ENCODE measurements around the gene LRRC19.

LRRC19 gene

GRCh38 chr9:27005491-27005890 is at the start of gene LRRC19:
Gene LRRC19, minus strand, starts transcription at chr9:27005672. Its CDS starts 5,978 bp downstream, at chr9:26999694.
- DNase-seq: no peak

- DNase-seq: no peak
These were observed 49.4 kb upstream of the LRRC19 start for GRCh38 chr9:27054841-27055240.

DNA sequence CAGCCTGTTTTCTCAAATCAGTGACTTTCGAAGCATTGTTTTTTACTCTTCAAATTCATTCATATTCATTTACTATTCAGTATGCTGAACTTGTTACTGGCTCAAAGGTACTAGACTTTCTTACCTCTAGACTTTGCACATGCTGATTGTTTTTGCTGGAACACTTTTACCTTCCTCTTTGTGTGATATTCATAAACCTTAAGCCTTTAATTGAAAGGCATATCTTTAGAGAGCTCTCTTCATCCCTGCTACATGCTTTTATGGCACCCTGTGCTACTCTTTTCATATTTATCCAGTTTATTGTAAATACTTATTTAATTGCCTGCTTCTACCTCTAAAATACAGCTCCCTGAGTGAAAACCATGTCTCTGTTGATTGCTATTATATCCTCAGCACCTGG is 48.7 kb upstream of the LRRC19 start:
- DNase-seq: no peak

- no peak for DNase-seq
These were observed 48.0 kb upstream of the LRRC19 start for GRCh38 chr9:27053369-27054022.

- DNase-seq: no peak
These were observed 41.7 kb upstream of the LRRC19 start for GRCh38 chr9:27047136-27047535.

- no peak for DNase-seq
These were observed 37.7 kb upstream of the LRRC19 start for GRCh38 chr9:27043176-27043575.

DNA sequence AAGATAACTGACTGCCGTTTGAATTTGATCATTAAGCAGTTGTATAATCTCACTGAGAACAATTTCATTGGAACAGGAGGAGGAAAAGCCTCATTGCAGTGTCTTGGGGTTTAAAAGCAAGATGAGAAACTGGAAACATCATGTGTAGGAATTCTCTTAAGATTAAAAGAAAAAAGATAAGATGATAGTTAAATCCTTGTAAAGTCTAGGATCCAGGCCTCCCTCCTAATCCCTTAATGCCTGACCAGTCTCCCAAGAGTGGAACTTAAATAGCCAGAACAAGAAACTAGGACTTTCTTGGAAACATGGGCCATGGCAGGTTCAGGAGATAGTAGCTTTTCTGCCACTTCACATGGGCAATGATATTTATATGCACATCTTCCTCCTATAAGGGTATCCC is 37.0 kb upstream of the LRRC19 start:
- no peak for DNase-seq

DNA sequence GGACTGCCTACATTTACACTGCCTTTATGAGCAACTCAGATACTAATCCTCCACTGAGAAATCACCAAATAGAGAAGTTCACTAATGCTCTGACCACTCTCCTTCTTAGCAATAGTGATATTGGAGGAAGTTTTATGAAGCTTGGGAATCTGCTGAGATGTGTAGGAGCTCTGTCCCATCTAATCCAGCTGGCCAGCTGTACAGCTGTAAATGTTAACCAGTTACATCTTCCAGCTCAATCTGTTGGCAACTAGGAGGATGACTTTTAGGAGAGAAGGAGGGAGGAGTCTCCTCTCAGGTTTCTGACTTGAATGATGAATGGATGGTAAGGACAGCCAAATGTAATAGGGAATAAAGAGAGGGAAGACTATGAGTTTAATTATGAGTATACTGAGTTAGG is 36.3 kb upstream of the LRRC19 start:
- no peak for DNase-seq

DNA sequence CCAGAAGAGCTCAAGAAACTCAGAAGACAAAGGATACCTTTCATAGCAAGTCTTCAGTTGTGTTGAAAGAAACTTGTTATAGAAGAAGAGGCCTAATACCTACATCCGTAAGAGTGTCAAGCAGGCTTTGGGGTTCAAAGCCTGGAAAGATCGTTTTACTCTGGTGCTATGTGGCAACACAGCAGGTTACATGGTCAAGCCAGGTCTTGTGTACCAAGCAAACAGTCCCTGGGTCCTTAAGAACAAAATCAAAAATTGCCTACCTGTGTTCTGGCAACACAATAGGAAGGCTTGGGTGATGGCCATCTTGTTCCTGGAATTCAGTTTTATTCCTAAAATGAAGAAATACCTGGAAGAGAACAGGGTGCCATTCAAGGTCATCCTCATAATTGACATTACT is 32.0 kb upstream of the LRRC19 start:
- no peak for DNase-seq

- peak; percentile 5 for DNase-seq
These were observed 28.4 kb upstream of the LRRC19 start for GRCh38 chr9:27033815-27034403.

- DNase-seq: no peak
These were observed 23.7 kb upstream of the LRRC19 start for GRCh38 chr9:27029186-27029585.

GRCh38 chr9:27022920-27023319 is 17.4 kb upstream of the LRRC19 start:
- DNase-seq: no peak

- DNase-seq: no peak
These were observed 14.1 kb upstream of the LRRC19 start for GRCh38 chr9:27019589-27019988.

DNA sequence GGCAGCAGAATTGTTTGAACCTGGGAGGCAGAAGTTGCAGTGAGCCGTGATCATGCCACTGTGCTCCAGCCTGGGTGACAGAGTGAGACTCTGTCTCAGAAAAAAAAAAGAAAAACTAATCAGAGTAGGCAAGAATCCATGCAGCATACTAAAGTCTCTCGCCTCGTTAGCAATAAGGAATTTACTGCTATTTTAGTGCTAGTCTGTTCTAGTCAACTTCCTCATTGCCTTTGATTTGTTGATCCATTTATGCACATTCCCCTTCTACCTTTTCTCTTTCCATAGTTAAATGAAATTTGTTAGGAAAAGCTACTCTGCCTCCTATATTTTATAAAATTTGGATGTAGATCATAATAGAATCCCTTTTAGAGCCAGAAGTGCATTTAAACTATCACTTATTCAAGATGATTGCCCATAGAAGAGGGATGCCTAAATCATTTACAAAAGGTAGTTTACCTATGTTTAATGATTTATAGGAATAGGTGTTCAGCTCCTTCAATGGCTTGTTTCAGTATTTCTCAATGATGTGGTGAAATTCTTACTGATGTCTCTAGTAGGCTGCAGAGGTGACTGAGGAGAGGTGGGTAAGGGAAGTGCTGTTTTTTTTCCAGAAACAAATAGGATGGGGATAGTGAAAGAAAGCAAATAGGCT is 1.9 kb downstream of the LRRC19 start:
- no peak for DNase-seq

- no peak for DNase-seq
These were observed 9.7 kb downstream of the LRRC19 start for GRCh38 chr9:26995810-26996209.

- no peak for DNase-seq
These were observed 22.1 kb downstream of the LRRC19 start for GRCh38 chr9:26983340-26983739.

- no peak for DNase-seq
These were observed 29.5 kb downstream of the LRRC19 start for GRCh38 chr9:26975728-26976707.

- DNase-seq: no peak
These were observed 30.5 kb downstream of the LRRC19 start for GRCh38 chr9:26974927-26975326.

DNA sequence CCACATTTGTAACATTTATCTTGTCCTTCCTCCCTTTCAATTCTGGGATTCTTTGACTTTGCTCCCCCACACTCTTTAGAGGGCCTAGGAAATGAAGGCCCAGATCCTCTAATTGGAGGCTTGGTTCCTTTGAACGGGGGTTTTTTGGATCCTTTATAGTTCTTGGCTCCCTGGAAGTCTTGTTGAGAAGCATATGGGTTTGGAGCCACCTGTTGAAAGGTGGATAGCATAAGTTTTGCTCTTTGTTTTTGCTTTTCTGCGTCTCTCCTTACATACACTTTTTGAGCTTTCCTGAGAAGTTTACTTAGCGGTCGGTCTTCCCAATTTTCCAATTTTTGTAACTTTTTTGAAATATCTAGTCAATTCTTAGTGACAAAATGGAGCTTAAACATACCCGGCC is 31.5 kb downstream of the LRRC19 start:
- no peak for DNase-seq

DNA sequence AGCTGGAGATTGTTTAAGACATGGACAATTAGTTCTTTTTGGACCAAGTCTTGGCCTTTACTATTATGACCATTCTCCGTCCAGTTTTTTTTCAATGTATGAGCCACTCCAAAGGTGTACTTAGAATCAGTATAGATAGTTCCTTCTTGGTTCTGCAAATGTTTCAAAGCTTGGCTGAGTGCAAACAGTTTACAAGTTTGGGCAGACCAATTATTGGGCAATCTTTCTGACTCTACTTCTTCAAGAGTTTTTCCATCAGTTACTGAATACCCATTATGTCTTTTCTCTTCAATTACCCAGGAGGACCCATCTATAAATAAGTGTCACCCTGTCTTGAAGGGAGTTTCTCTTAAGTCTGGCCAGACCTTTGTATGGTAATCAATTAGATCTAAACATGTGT is 33.8 kb downstream of the LRRC19 start:
- no peak for DNase-seq

- no peak for DNase-seq
These were observed 48.6 kb downstream of the LRRC19 start for GRCh38 chr9:26956860-26957233.

- peak; percentile 89 for DNase-seq
These were observed 49.3 kb downstream of the LRRC19 start, which contains the start of gene IFT74 for GRCh38 chr9:26955921-26956859. Gene IFT74, plus strand, starts transcription at chr9:26956412. Its CDS starts 5,556 bp downstream, at chr9:26961968.

All from SHP77 treated with DMSO at 0.1 percent for 48 hours (cell line).